Measurements from ENCODE around the gene LRRFIP1. TPM values are rescaled to one million over a fixed set of nuclear protein-coding genes. Genes with fewer than 3 reads are reported as not detected.

LRRFIP1 gene
- polyA plus RNA-seq, 1 donor from 2014 or later: 96.3 TPM

GRCh38 chr2:237754626-237755248 is 127.3 kb downstream of the LRRFIP1 start:
- Histone ChIP-seq H3K79me2 (replicated peaks; ENCODE audit: insufficient read depth, low read length) (no peaks in the 10 kb centered on the region), H3K27ac (ENCODE audit: low read length) (no peak overlapping the region), H3K9ac (ENCODE audit: low read length) (no peak overlapping the region), H3F3A (ENCODE audit: insufficient read depth, low read length, poor library complexity, severe bottlenecking) (no peaks in the 10 kb centered on the region), H2AFZ (ENCODE audit: low read depth, low read length) (no peak overlapping the region), H3K4me2 (ENCODE audit: low read length) (no peak overlapping the region), H3K36me3 (ENCODE audit: insufficient read depth, low read length) (peaks cover 13% of the 10 kb centered on the region), H3K9me3 (ENCODE audit: low read length) (no peaks in the 10 kb centered on the region), H4K20me1 (ENCODE audit: insufficient read depth) (no peaks in the 10 kb centered on the region), H3K27me3 (ENCODE audit: insufficient read depth, low read depth, low read length) (no peaks in the 10 kb centered on the region), H3K9me2 (ENCODE audit: insufficient read depth, low read length) (no peaks in the 10 kb centered on the region), H3K4me3 (ENCODE audit: low read length) (no peak overlapping the region)
- TF ChIP-seq SMC3 (conservative IDR thresholded peaks at IDR 0.05; ENCODE audit: poor library complexity): no peak
- no peak for TF ChIP-seq EZH2 (IDR thresholded peaks at IDR 0.05; ENCODE audit: borderline replicate concordance, insufficient read depth, low read length, poor library complexity, severe bottlenecking)
- TF ChIP-seq POLR2AphosphoS5 (IDR thresholded peaks at IDR 0.05): no peak
- no peak for TF ChIP-seq RAD21 (conservative IDR thresholded peaks at IDR 0.05)
- no peak for TF ChIP-seq MXI1 (conservative IDR thresholded peaks at IDR 0.05; ENCODE audit: poor library complexity, severe bottlenecking)
- no peak for TF ChIP-seq CTCF (IDR thresholded peaks at IDR 0.05; ENCODE audit: poor library complexity, severe bottlenecking)
- TF ChIP-seq EP300 (conservative IDR thresholded peaks at IDR 0.05; ENCODE audit: poor library complexity, severe bottlenecking): no peak
- TF ChIP-seq TAF1 (IDR thresholded peaks at IDR 0.05; ENCODE audit: low read depth): no peak
- TF ChIP-seq REST (IDR thresholded peaks at IDR 0.05; ENCODE audit: borderline replicate concordance): no peak

GRCh38 chr2:237757616-237758015 is 130.2 kb downstream of the LRRFIP1 start:
- TF ChIP-seq SMC3 (conservative IDR thresholded peaks at IDR 0.05; ENCODE audit: poor library complexity) (no peak), RAD21 (conservative IDR thresholded peaks at IDR 0.05) (no peak), MXI1 (conservative IDR thresholded peaks at IDR 0.05; ENCODE audit: poor library complexity, severe bottlenecking) (no peak), EP300 (conservative IDR thresholded peaks at IDR 0.05; ENCODE audit: poor library complexity, severe bottlenecking) (no peak), EZH2 (IDR thresholded peaks at IDR 0.05; ENCODE audit: borderline replicate concordance, insufficient read depth, low read length, poor library complexity, severe bottlenecking) (no peak), POLR2AphosphoS5 (IDR thresholded peaks at IDR 0.05) (no peak)
- Histone ChIP-seq H2AFZ (ENCODE audit: low read depth, low read length) (no peak overlapping the region), H3K4me3 (ENCODE audit: low read length) (no peak overlapping the region), H3K27me3 (ENCODE audit: insufficient read depth, low read depth, low read length) (no peaks in the 10 kb centered on the region), H3K9me2 (ENCODE audit: insufficient read depth, low read length) (no peaks in the 10 kb centered on the region), H4K20me1 (ENCODE audit: insufficient read depth) (no peaks in the 10 kb centered on the region), H3K9ac (ENCODE audit: low read length) (no peak overlapping the region), H3K36me3 (ENCODE audit: insufficient read depth, low read length) (peaks cover 9% of the 10 kb centered on the region), H3F3A (ENCODE audit: insufficient read depth, low read length, poor library complexity, severe bottlenecking) (no peaks in the 10 kb centered on the region), H3K27ac (ENCODE audit: low read length) (no peak overlapping the region), H3K4me2 (ENCODE audit: low read length) (no peak overlapping the region), H3K79me2 (replicated peaks; ENCODE audit: insufficient read depth, low read length) (no peaks in the 10 kb centered on the region), H3K9me3 (ENCODE audit: low read length) (no peaks in the 10 kb centered on the region)
